ENCODE measurements around the gene NECTIN1.

The NECTIN1 gene

DNA sequence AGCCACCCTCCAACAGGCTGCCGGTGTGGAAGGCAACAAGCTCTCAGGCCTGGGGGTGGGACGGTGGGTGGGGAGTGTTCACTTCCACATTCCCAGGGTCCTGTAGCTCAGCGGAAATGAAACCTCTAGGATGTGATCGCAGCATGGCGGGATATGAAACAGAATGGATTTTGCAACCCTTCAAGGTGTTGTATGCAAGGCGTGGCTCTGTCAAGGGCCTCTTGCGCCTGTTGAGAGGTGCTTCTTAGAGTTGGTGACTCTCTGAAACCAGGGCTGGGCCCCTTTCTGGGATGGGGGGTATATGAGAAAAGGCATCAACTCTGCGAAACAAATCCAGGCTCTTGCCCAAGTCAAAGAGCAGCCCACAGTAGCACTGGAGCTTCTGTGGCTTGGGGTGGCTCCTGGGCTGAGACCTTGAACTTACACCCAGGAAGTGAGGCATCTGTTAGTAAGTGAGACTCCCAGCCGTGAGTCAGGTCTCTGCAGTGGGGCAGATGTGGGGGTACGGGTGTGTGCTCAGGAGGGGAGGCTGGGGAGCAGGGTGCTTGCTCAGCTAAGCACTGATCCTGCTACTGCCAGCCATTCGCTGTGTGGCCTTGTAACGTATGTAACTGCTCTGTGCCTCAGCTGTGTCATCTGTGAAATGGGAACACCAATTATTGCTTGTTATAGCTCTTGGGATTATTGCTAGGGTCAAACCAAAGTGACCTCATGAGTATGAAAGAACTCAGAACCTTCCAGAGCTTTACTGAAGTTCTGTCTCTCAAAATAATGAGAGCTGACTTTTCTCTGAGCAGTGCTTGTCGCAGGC lies 28.3 kb downstream of the NECTIN1 start (continued):
- TF ChIP-seq, protein P1, sequence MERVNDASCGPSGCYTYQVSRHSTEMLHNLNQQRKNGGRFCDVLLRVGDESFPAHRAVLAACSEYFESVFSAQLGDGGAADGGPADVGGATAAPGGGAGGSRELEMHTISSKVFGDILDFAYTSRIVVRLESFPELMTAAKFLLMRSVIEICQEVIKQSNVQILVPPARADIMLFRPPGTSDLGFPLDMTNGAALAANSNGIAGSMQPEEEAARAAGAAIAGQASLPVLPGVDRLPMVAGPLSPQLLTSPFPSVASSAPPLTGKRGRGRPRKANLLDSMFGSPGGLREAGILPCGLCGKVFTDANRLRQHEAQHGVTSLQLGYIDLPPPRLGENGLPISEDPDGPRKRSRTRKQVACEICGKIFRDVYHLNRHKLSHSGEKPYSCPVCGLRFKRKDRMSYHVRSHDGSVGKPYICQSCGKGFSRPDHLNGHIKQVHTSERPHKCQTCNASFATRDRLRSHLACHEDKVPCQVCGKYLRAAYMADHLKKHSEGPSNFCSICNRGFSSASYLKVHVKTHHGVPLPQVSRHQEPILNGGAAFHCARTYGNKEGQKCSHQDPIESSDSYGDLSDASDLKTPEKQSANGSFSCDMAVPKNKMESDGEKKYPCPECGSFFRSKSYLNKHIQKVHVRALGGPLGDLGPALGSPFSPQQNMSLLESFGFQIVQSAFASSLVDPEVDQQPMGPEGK (CRISPR knock-in tag; IDR thresholded peaks at IDR 0.05; ENCODE audit: borderline replicate concordance): no peak
- TF ChIP-seq ZNF8 (CRISPR knock-in tag; IDR thresholded peaks at IDR 0.05) (no peak), ZNF565 (CRISPR knock-in tag; conservative IDR thresholded peaks at IDR 0.05; ENCODE audit: low read depth) (no peak), TOX (CRISPR knock-in tag; IDR thresholded peaks at IDR 0.05; ENCODE audit: borderline replicate concordance) (no peak), TCF4 (CRISPR knock-in tag; IDR thresholded peaks at IDR 0.05; ENCODE audit: borderline replicate concordance) (no peak)
- TF ChIP-seq, protein P2, sequence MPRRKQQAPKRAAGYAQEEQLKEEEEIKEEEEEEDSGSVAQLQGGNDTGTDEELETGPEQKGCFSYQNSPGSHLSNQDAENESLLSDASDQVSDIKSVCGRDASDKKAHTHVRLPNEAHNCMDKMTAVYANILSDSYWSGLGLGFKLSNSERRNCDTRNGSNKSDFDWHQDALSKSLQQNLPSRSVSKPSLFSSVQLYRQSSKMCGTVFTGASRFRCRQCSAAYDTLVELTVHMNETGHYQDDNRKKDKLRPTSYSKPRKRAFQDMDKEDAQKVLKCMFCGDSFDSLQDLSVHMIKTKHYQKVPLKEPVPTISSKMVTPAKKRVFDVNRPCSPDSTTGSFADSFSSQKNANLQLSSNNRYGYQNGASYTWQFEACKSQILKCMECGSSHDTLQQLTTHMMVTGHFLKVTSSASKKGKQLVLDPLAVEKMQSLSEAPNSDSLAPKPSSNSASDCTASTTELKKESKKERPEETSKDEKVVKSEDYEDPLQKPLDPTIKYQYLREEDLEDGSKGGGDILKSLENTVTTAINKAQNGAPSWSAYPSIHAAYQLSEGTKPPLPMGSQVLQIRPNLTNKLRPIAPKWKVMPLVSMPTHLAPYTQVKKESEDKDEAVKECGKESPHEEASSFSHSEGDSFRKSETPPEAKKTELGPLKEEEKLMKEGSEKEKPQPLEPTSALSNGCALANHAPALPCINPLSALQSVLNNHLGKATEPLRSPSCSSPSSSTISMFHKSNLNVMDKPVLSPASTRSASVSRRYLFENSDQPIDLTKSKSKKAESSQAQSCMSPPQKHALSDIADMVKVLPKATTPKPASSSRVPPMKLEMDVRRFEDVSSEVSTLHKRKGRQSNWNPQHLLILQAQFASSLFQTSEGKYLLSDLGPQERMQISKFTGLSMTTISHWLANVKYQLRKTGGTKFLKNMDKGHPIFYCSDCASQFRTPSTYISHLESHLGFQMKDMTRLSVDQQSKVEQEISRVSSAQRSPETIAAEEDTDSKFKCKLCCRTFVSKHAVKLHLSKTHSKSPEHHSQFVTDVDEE (CRISPR knock-in tag; IDR thresholded peaks at IDR 0.05): no peak

DNA sequence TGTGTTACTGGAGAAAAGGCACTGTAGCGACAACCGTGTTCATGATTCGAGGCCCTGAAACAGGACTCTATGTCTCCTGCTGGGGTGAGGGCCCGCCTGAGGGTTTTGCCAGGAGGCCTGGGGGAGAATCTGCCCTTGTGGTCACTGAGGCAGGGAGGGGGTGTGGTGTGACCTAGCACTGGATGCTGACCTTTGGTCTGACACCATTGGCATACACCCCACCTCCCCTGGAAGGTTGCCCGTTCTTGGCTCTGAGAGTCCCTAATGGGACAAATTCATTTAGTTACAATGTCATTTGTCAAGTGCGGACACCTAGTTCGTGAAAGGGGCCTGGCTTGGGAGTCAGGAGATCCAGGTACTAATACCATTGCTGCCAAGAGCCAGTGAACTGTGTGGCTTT lies 29.0 kb downstream of the NECTIN1 start:
- TF ChIP-seq, protein P1 (CRISPR knock-in tag; IDR thresholded peaks at IDR 0.05; ENCODE audit: borderline replicate concordance): no peak
- TF ChIP-seq, protein P3, sequence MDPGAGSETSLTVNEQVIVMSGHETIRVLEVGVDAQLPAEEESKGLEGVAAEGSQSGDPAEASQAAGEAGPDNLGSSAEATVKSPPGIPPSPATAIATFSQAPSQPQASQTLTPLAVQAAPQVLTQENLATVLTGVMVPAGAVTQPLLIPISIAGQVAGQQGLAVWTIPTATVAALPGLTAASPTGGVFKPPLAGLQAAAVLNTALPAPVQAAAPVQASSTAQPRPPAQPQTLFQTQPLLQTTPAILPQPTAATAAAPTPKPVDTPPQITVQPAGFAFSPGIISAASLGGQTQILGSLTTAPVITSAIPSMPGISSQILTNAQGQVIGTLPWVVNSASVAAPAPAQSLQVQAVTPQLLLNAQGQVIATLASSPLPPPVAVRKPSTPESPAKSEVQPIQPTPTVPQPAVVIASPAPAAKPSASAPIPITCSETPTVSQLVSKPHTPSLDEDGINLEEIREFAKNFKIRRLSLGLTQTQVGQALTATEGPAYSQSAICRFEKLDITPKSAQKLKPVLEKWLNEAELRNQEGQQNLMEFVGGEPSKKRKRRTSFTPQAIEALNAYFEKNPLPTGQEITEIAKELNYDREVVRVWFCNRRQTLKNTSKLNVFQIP (CRISPR knock-in tag; IDR thresholded peaks at IDR 0.05; ENCODE audit: borderline replicate concordance, low read depth): no peak
- no peak for TF ChIP-seq ZNF70 (CRISPR knock-in tag; IDR thresholded peaks at IDR 0.05)
- TF ChIP-seq, protein P4, sequence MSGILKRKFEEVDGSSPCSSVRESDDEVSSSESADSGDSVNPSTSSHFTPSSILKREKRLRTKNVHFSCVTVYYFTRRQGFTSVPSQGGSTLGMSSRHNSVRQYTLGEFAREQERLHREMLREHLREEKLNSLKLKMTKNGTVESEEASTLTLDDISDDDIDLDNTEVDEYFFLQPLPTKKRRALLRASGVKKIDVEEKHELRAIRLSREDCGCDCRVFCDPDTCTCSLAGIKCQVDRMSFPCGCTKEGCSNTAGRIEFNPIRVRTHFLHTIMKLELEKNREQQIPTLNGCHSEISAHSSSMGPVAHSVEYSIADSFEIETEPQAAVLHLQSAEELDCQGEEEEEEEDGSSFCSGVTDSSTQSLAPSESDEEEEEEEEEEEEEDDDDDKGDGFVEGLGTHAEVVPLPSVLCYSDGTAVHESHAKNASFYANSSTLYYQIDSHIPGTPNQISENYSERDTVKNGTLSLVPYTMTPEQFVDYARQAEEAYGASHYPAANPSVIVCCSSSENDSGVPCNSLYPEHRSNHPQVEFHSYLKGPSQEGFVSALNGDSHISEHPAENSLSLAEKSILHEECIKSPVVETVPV (CRISPR knock-in tag; IDR thresholded peaks at IDR 0.05): no peak
- TF ChIP-seq SNAI2 (CRISPR knock-in tag; IDR thresholded peaks at IDR 0.05): no peak
- TF ChIP-seq BACH2 (CRISPR knock-in tag; IDR thresholded peaks at IDR 0.05; ENCODE audit: borderline replicate concordance): no peak
- no peak for TF ChIP-seq TOX (CRISPR knock-in tag; IDR thresholded peaks at IDR 0.05; ENCODE audit: borderline replicate concordance)
- TF ChIP-seq, protein P5, sequence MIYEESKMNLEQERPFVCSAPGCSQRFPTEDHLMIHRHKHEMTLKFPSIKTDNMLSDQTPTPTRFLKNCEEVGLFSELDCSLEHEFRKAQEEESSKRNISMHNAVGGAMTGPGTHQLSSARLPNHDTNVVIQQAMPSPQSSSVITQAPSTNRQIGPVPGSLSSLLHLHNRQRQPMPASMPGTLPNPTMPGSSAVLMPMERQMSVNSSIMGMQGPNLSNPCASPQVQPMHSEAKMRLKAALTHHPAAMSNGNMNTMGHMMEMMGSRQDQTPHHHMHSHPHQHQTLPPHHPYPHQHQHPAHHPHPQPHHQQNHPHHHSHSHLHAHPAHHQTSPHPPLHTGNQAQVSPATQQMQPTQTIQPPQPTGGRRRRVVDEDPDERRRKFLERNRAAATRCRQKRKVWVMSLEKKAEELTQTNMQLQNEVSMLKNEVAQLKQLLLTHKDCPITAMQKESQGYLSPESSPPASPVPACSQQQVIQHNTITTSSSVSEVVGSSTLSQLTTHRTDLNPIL (CRISPR knock-in tag; IDR thresholded peaks at IDR 0.05; ENCODE audit: low read depth): no peak
- TF ChIP-seq, protein P2 (CRISPR knock-in tag; IDR thresholded peaks at IDR 0.05): no peak
- TF ChIP-seq ZNF8 (CRISPR knock-in tag; IDR thresholded peaks at IDR 0.05): no peak
- no peak for TF ChIP-seq ZNF565 (CRISPR knock-in tag; conservative IDR thresholded peaks at IDR 0.05; ENCODE audit: low read depth)
- TF ChIP-seq ISL1 (CRISPR knock-in tag; IDR thresholded peaks at IDR 0.05): no peak
- no peak for TF ChIP-seq ZC3H10 (CRISPR knock-in tag; IDR thresholded peaks at IDR 0.05)
- no peak for ATAC-seq

All from SK-N-SH treated with all-trans-retinoic acid at 6 μM for 48 hours (cell line).